ENCODE measurements around the gene FITM1.

Gene FITM1

GRCh38 chr14:24122416-24122815 lies 8.0 kb upstream of the FITM1 start:
- no peak overlapping the region for H3K9ac ChIP-seq (ENCODE audit: low read length)
- no peaks in the 10 kb centered on the region for H3K27me3 ChIP-seq (ENCODE audit: control insufficient read depth in 1 of 2, insufficient read depth in 1 of 2, low read length in 2 of 2)
- no peaks in the 10 kb centered on the region for H3K9me3 ChIP-seq (ENCODE audit: control insufficient read depth, low read length)
- H3K36me3 ChIP-seq (ENCODE audit: control insufficient read depth in 1 of 2, insufficient read depth in 2 of 2, low read depth in 1 of 2, low read length in 2 of 2), result peaks cover 61% of the 10 kb centered on the region in 2 experiments
- H3K14ac ChIP-seq (ENCODE audit: low read length in 2 of 2), result no peak overlapping the region
- no peak overlapping the region for H4K8ac ChIP-seq (ENCODE audit: low read length)
- no peak overlapping the region for H2AFZ ChIP-seq (ENCODE audit: low read depth, low read length)
- no peak overlapping the region for H3K23ac ChIP-seq (ENCODE audit: low read length in 2 of 2)
- no peak overlapping the region for H3K27ac ChIP-seq (ENCODE audit: low read length, poor library complexity, severe bottlenecking)
- WGBS, result 100% methylated on average over 4 of the region's 4 CpGs
- H2AK5ac ChIP-seq (ENCODE audit: low read length, severe bottlenecking), result no peak overlapping the region
- no peak overlapping the region for H2BK5ac ChIP-seq (ENCODE audit: low read depth, low read length, poor library complexity, severe bottlenecking)
- DNase-seq, result no peak
- no peaks in the 10 kb centered on the region for H3K4me1 ChIP-seq (ENCODE audit: control insufficient read depth, insufficient read depth, low read depth, low read length)
- H2BK15ac ChIP-seq (ENCODE audit: low read depth, poor library complexity, severe bottlenecking), result no peak overlapping the region
- no peak overlapping the region for H3K4me2 ChIP-seq (ENCODE audit: low read length, poor library complexity, severe bottlenecking)
- H2BK120ac ChIP-seq (ENCODE audit: low read depth, low read length), result no peak overlapping the region
- no peak overlapping the region for H2BK12ac ChIP-seq (ENCODE audit: low read length in 2 of 2)
- no peak overlapping the region for H4K91ac ChIP-seq (ENCODE audit: low read length)
- no peak overlapping the region for H3K4ac ChIP-seq (ENCODE audit: low read depth in 1 of 2, low read length in 2 of 2)
- no peak overlapping the region for H3K18ac ChIP-seq (ENCODE audit: low read depth in 1 of 2, low read length in 2 of 2)
- H3K79me1 ChIP-seq (replicated peaks; ENCODE audit: low read length, poor library complexity, severe bottlenecking), result peaks cover 7% of the 10 kb centered on the region
- H3K4me3 ChIP-seq (ENCODE audit: insufficient read depth in 1 of 2, low read depth in 1 of 2, low read length in 2 of 2), result no peak overlapping the region

GRCh38 chr14:24122898-24123297 lies 7.6 kb upstream of the FITM1 start:
- H2BK12ac ChIP-seq (ENCODE audit: low read length in 2 of 2), result no peak overlapping the region
- H4K8ac ChIP-seq (ENCODE audit: low read length), result no peak overlapping the region
- no peak overlapping the region for H2AK5ac ChIP-seq (ENCODE audit: low read length, severe bottlenecking)
- H3K4ac ChIP-seq (ENCODE audit: low read depth in 1 of 2, low read length in 2 of 2), result no peak overlapping the region
- H2BK5ac ChIP-seq (ENCODE audit: low read depth, low read length, poor library complexity, severe bottlenecking), result no peak overlapping the region
- no peaks in the 10 kb centered on the region for H3K27me3 ChIP-seq (ENCODE audit: control insufficient read depth in 1 of 2, insufficient read depth in 1 of 2, low read length in 2 of 2)
- H3K36me3 ChIP-seq (ENCODE audit: control insufficient read depth in 1 of 2, insufficient read depth in 2 of 2, low read depth in 1 of 2, low read length in 2 of 2), result peaks cover 57 to 59% of the 10 kb centered on the region in 2 experiments
- no peak overlapping the region for H3K4me2 ChIP-seq (ENCODE audit: low read length, poor library complexity, severe bottlenecking)
- H3K14ac ChIP-seq (ENCODE audit: low read length in 2 of 2), result no peak overlapping the region
- no peak for DNase-seq
- H2BK15ac ChIP-seq (ENCODE audit: low read depth, poor library complexity, severe bottlenecking), result no peak overlapping the region
- H3K4me3 ChIP-seq (ENCODE audit: insufficient read depth in 1 of 2, low read depth in 1 of 2, low read length in 2 of 2), result no peak overlapping the region
- peaks cover 4% of the 10 kb centered on the region for H3K79me1 ChIP-seq (replicated peaks; ENCODE audit: low read length, poor library complexity, severe bottlenecking)
- H3K27ac ChIP-seq (ENCODE audit: low read length, poor library complexity, severe bottlenecking), result no peak overlapping the region
- no peaks in the 10 kb centered on the region for H3K4me1 ChIP-seq (ENCODE audit: control insufficient read depth, insufficient read depth, low read depth, low read length)
- H4K91ac ChIP-seq (ENCODE audit: low read length), result no peak overlapping the region
- no peak overlapping the region for H3K9ac ChIP-seq (ENCODE audit: low read length)
- H3K9me3 ChIP-seq (ENCODE audit: control insufficient read depth, low read length), result no peaks in the 10 kb centered on the region
- H2AFZ ChIP-seq (ENCODE audit: low read depth, low read length), result no peak overlapping the region
- WGBS, result 96% methylated on average over 7 of the region's 8 CpGs
- no peak overlapping the region for H2BK120ac ChIP-seq (ENCODE audit: low read depth, low read length)
- H3K18ac ChIP-seq (ENCODE audit: low read depth in 1 of 2, low read length in 2 of 2), result no peak overlapping the region
- no peak overlapping the region for H3K23ac ChIP-seq (ENCODE audit: low read length in 2 of 2)

GRCh38 chr14:24123424-24124417 lies 6.7 kb upstream of the FITM1 start:
- H2AFZ ChIP-seq (ENCODE audit: low read depth, low read length), result no peak overlapping the region
- no peaks in the 10 kb centered on the region for H3K4me1 ChIP-seq (ENCODE audit: control insufficient read depth, insufficient read depth, low read depth, low read length)
- H2AK5ac ChIP-seq (ENCODE audit: low read length, severe bottlenecking), result no peak overlapping the region
- no peak overlapping the region for H2BK15ac ChIP-seq (ENCODE audit: low read depth, poor library complexity, severe bottlenecking)
- no peak overlapping the region for H3K14ac ChIP-seq (ENCODE audit: low read length in 2 of 2)
- H3K9me3 ChIP-seq (ENCODE audit: control insufficient read depth, low read length), result no peaks in the 10 kb centered on the region
- no peak overlapping the region for H3K4ac ChIP-seq (ENCODE audit: low read depth in 1 of 2, low read length in 2 of 2)
- H2BK5ac ChIP-seq (ENCODE audit: low read depth, low read length, poor library complexity, severe bottlenecking), result no peak overlapping the region
- H4K8ac ChIP-seq (ENCODE audit: low read length), result no peak overlapping the region
- no peak overlapping the region for H2BK12ac ChIP-seq (ENCODE audit: low read length in 2 of 2)
- no peak overlapping the region for H3K9ac ChIP-seq (ENCODE audit: low read length)
- H2BK120ac ChIP-seq (ENCODE audit: low read depth, low read length), result no peak overlapping the region
- DNase-seq, result no peak
- peaks cover under 1% of the 10 kb centered on the region for H3K79me1 ChIP-seq (replicated peaks; ENCODE audit: low read length, poor library complexity, severe bottlenecking)
- H3K27ac ChIP-seq (ENCODE audit: low read length, poor library complexity, severe bottlenecking), result no peak overlapping the region
- H3K4me2 ChIP-seq (ENCODE audit: low read length, poor library complexity, severe bottlenecking), result no peak overlapping the region
- H3K18ac ChIP-seq (ENCODE audit: low read depth in 1 of 2, low read length in 2 of 2), result no peak overlapping the region
- no peak overlapping the region for H3K4me3 ChIP-seq (ENCODE audit: insufficient read depth in 1 of 2, low read depth in 1 of 2, low read length in 2 of 2)
- 94% methylated on average over 9 of the region's 9 CpGs for WGBS
- H3K36me3 ChIP-seq (ENCODE audit: control insufficient read depth in 1 of 2, insufficient read depth in 2 of 2, low read depth in 1 of 2, low read length in 2 of 2), result peaks cover 48 to 52% of the 10 kb centered on the region in 2 experiments
- H4K91ac ChIP-seq (ENCODE audit: low read length), result no peak overlapping the region
- H3K23ac ChIP-seq (ENCODE audit: low read length in 2 of 2), result no peak overlapping the region
- H3K27me3 ChIP-seq (ENCODE audit: control insufficient read depth in 1 of 2, insufficient read depth in 1 of 2, low read length in 2 of 2), result no peaks in the 10 kb centered on the region

- DNase-seq, result no peak
- Histone ChIP-seq H3K4me3 (ENCODE audit: insufficient read depth in 1 of 2, low read depth in 1 of 2, low read length in 2 of 2) (no peak overlapping the region), H3K14ac (ENCODE audit: low read length in 2 of 2) (no peak overlapping the region)
Measured at GRCh38 chr14:24126939-24127338, 3.5 kb upstream of the FITM1 start.

More at GRCh38 chr14:24126939-24127338, 3.5 kb upstream of the FITM1 start:
- Histone ChIP-seq H2AK5ac (ENCODE audit: low read length, severe bottlenecking) (no peak overlapping the region), H3K18ac (ENCODE audit: low read depth in 1 of 2, low read length in 2 of 2) (no peak overlapping the region), H3K27ac (ENCODE audit: low read length, poor library complexity, severe bottlenecking) (no peak overlapping the region), H3K9me3 (ENCODE audit: control insufficient read depth, low read length) (no peaks in the 10 kb centered on the region), H3K27me3 (ENCODE audit: control insufficient read depth in 1 of 2, insufficient read depth in 1 of 2, low read length in 2 of 2) (no peaks in the 10 kb centered on the region), H3K4me1 (ENCODE audit: control insufficient read depth, insufficient read depth, low read depth, low read length) (no peaks in the 10 kb centered on the region), H3K36me3 (ENCODE audit: control insufficient read depth in 1 of 2, insufficient read depth in 2 of 2, low read depth in 1 of 2, low read length in 2 of 2) (peaks cover 20 to 31% of the 10 kb centered on the region in 2 experiments), H3K23ac (ENCODE audit: low read length in 2 of 2) (no peak overlapping the region), H3K9ac (ENCODE audit: low read length) (no peak overlapping the region), H2BK15ac (ENCODE audit: low read depth, poor library complexity, severe bottlenecking) (no peak overlapping the region), H4K91ac (ENCODE audit: low read length) (no peak overlapping the region), H2AFZ (ENCODE audit: low read depth, low read length) (no peak overlapping the region), H3K4ac (ENCODE audit: low read depth in 1 of 2, low read length in 2 of 2) (no peak overlapping the region), H3K79me1 (replicated peaks; ENCODE audit: low read length, poor library complexity, severe bottlenecking) (no peaks in the 10 kb centered on the region), H2BK12ac (ENCODE audit: low read length in 2 of 2) (no peak overlapping the region), H3K4me2 (ENCODE audit: low read length, poor library complexity, severe bottlenecking) (no peak overlapping the region), H2BK5ac (ENCODE audit: low read depth, low read length, poor library complexity, severe bottlenecking) (no peak overlapping the region), H2BK120ac (ENCODE audit: low read depth, low read length) (no peak overlapping the region), H4K8ac (ENCODE audit: low read length) (no peak overlapping the region)
